ENCODE measurements around the gene GNGT1. TPM values are rescaled to one million over a fixed set of nuclear protein-coding genes. Genes with fewer than 3 reads are reported as not detected.
A peak's percentile ranks its signal among the peaks of the same experiment; 100 is the strongest.
"Not testable (repeated sequence)": the region's sequence is repeated elsewhere in the genome, so short reads cannot be mapped to it uniquely, and the experiment has no call there.

Gene GNGT1
- total RNA-seq, 2 experiments from 2014 or later: not detected

- Mint-ChIP-seq H3K4me3 (peak overlapping the region; percentile 69), H3K27me3 (peaks cover 52% of the 10 kb centered on the region), H3K27ac (no peak overlapping the region), H3K9me3 (no peaks in the 10 kb centered on the region), H3K4me1 (peaks cover 5% of the 10 kb centered on the region), H3K36me3 (no peaks in the 10 kb centered on the region)
- ATAC-seq (ENCODE audit: low read depth) (peak; percentile 33), DNase-seq (peak; percentile 29)
- POLR2A ChIA-PET: no interaction called here
Observed at GRCh38 chr7:93890041-93890463, 16.3 kb upstream of the GNGT1 start.

GRCh38 chr7:93890464-93891068, 15.8 kb upstream of the GNGT1 start, which contains the start of gene TFPI2:
TSS of gene TFPI2 (minus strand) at chr7:93890753. CDS start at chr7:93890678, 75 bp downstream.
- H3K36me3 Mint-ChIP-seq: no peaks in the 10 kb centered on the region
- DNase-seq: peak; percentile 34
- H3K27me3 Mint-ChIP-seq: peaks cover 53% of the 10 kb centered on the region
- no peak within 1 kb of the TSS for H3K27ac Mint-ChIP-seq
- peak within 1 kb of the TSS; percentile 69 for H3K4me3 Mint-ChIP-seq
- H3K9me3 Mint-ChIP-seq: no peaks in the 10 kb centered on the region
- ATAC-seq (ENCODE audit: low read depth): peak; percentile 30
- POLR2A ChIA-PET: no interaction called here
- peaks cover 5% of the 10 kb centered on the region for H3K4me1 Mint-ChIP-seq

DNA sequence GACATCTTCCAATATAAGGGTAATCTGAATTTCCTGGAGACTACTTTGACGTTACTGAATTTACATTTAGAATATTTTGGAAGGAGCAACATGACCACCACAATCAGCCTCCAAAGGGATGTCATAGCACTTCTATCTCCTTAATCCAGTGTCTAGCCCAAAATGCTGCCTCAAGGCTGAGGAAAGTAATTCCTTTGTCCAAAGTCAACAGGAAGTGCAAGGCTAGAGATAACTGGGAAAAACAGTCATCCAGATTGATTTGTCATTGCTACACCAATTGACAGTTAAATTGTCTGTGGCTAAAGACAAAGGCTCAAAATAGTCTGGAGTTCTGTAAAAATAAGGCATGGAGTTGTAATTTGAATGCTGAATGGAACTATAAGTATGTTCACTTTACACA, 11.9 kb upstream of the GNGT1 start:
- Mint-ChIP-seq H3K4me1 (peaks cover 5% of the 10 kb centered on the region), H3K27ac (no peak overlapping the region), H3K27me3 (peaks cover 42% of the 10 kb centered on the region), H3K36me3 (no peaks in the 10 kb centered on the region), H3K9me3 (no peaks in the 10 kb centered on the region), H3K4me3 (no peak overlapping the region)
- POLR2A ChIA-PET: no interaction called here
- no peak for DNase-seq
- no peak for ATAC-seq (ENCODE audit: low read depth)

- no peak for ATAC-seq (ENCODE audit: low read depth)
- DNase-seq: no peak
- H3K27me3 Mint-ChIP-seq: peaks cover 39% of the 10 kb centered on the region
- H3K4me3 Mint-ChIP-seq: no peak overlapping the region
- POLR2A ChIA-PET: no interaction called here
- H3K27ac Mint-ChIP-seq: no peak overlapping the region
- H3K36me3 Mint-ChIP-seq: no peaks in the 10 kb centered on the region
- H3K9me3 Mint-ChIP-seq: no peaks in the 10 kb centered on the region
- H3K4me1 Mint-ChIP-seq: peaks cover 3% of the 10 kb centered on the region
Observed at GRCh38 chr7:93894966-93895640, 11.3 kb upstream of the GNGT1 start.

DNA sequence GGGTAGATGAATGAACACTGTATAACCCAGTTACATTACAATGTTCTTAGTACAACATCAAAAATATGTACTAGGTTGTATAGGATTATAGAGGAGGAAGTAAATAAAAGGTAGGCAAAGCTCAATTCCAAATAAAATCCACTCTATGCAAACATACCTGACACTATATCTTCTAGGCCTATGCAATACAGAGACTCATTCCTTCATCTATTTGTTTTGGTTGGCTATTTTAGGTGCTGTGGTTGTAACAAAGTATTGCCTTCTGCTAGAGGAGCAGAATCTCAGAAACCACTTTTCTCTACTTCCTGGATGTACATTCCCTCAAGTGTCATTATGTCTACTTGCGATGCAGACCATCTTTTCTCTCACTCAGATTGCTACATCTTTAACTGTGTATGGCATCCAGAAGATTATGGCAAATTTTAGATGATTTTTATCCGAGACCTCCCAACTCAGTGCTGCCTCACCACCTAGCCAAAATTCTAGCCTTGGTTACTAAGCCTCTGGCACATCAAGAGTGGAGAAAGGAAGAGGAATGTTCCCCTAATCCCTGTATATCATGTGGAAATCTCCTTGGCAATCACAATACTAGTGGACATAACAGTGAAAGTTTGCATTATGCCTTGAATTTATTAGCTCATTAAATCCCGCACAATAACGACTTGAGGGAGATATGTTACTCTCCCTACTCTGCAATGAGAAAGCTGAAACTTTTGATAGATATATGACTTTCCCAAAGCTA, 10.3 kb upstream of the GNGT1 start:
- H3K9me3 Mint-ChIP-seq: no peaks in the 10 kb centered on the region
- no peak overlapping the region for H3K4me3 Mint-ChIP-seq
- ATAC-seq (ENCODE audit: low read depth) (no peak), DNase-seq (no peak)
- H3K4me1 Mint-ChIP-seq: no peaks in the 10 kb centered on the region
- no peaks in the 10 kb centered on the region for H3K36me3 Mint-ChIP-seq
- POLR2A ChIA-PET: no interaction called here
- H3K27me3 Mint-ChIP-seq: peaks cover 35% of the 10 kb centered on the region
- no peak overlapping the region for H3K27ac Mint-ChIP-seq

DNA sequence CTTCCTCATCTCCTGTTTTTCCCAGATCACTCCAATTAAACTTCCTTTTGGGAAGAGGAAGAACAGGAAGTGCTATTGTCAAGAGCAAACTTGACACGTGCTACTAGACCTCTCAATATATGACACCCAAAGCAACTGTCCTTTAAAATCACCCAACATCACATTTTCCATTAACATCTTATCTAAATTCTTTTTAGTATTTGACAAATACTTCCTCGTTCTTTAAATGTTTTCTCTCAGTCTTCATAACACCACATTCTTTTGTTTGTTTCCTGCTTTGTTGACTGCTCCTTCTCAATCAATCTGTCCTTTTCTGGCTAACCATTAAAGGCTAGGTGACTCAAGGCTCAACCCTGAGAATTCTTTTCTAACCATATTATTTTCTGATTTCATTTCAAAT, 8.7 kb upstream of the GNGT1 start:
- H3K4me1 Mint-ChIP-seq: no peaks in the 10 kb centered on the region
- POLR2A ChIA-PET: no interaction called here
- DNase-seq (no peak), ATAC-seq (ENCODE audit: low read depth) (no peak)
- no peaks in the 10 kb centered on the region for H3K9me3 Mint-ChIP-seq
- no peak overlapping the region for H3K27ac Mint-ChIP-seq
- H3K27me3 Mint-ChIP-seq: peaks cover 19% of the 10 kb centered on the region
- no peaks in the 10 kb centered on the region for H3K36me3 Mint-ChIP-seq
- no peak overlapping the region for H3K4me3 Mint-ChIP-seq

DNA sequence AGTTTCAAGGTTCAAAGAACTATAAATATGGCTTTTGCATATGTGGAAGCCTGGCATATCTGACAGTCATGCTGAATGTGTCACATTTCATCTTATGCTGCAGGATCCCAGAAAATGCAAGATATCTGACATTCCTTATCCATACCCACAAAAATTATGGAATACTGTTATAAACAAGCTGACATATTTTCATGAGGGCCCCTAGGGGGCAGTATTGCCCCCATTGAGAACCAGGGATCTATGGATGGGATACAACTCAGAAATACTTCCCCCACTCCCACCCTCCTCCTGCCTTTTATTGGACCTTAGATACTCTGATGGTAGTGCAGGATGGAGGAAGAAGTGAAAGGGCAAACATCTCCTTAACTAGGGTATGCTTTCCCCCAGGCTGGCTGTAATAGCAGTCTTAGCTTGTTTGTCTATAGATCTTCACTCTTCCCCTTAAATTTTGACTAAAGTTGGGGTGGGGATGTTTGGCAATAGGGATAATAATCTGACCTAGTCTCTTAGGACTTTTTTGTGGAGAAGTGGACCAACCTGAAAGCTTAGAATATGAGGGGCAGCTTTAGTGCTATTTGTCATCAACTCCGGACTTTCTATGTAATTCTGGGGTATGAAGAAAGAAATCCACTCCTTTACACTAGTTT, 3.5 kb upstream of the GNGT1 start:
- H3K4me1 Mint-ChIP-seq: no peaks in the 10 kb centered on the region
- DNase-seq (no peak), ATAC-seq (ENCODE audit: low read depth) (no peak)
- H3K4me3 Mint-ChIP-seq: no peak overlapping the region
- no peak overlapping the region for H3K27ac Mint-ChIP-seq
- H3K36me3 Mint-ChIP-seq: no peaks in the 10 kb centered on the region
- H3K27me3 Mint-ChIP-seq: peaks cover 18% of the 10 kb centered on the region
- POLR2A ChIA-PET: no interaction called here
- H3K9me3 Mint-ChIP-seq: no peaks in the 10 kb centered on the region

DNA sequence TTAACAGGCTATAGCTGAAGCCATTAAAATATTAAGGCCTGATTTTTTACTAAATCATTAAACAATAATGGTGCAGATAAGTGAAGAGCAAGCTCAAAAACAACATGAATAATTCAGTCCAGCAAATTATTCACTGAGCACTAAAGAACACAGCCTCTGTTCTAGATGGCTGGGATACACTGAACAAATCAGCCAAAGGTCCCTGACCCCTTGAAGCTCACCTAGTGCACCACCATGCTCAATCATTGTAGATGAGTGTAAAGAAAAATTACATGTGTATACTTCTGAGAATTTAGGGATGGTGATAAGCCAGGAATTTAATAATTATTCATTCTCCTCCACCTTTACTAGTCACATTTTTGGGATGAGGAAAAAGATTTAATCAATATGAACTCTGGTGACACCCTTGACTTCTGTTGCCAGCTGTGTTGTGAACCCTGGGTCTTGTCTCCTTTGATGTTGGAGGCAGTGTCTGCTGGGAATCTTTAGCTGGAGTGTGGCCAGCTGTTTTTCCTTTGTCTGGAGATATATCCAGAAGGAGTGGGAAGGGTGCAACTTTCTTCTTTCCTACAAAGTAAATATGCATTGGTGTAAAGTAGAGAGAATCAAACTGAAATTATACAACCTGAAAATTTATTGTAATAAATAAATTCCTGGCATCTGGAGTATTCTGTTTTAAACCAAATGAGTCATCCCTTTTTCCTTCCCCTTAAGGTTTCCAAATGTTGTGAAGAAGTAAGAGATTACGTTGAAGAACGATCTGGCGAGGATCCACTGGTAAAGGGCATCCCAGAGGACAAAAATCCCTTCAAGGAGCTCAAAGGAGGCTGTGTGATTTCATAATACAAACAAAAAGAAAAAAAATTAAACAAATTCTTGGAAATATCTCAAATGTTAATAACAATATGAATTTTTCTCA, 4.0 kb downstream of the GNGT1 start:
- Mint-ChIP-seq H3K27ac (no peak overlapping the region), H3K27me3 (peaks cover 10% of the 10 kb centered on the region), H3K4me3 (no peak overlapping the region), H3K36me3 (no peaks in the 10 kb centered on the region), H3K9me3 (peaks cover 1% of the 10 kb centered on the region), H3K4me1 (peaks cover 3% of the 10 kb centered on the region)
- DNase-seq (no peak), ATAC-seq (ENCODE audit: low read depth) (no peak)
- POLR2A ChIA-PET: no interaction called here

DNA sequence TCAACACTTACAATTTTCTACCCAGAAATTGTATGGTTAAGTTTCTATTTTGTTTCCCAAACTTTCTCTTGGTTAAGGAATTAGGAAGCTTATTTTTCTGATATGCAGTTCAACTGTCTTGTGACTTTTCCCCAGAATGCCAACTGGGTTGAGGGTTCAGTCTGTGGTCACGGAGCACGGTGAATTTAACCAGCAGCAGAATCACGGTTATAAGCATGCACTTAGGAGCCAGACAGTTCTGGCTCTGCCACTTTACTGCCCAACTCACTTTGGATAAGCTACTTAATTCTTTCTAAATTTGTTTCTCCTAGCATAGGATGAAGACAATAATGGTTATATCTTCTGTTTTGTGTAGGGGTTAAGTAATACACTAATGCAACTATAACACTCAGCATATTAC, 4.9 kb downstream of the GNGT1 start:
- DNase-seq; H3K4me3 Mint-ChIP-seq; H3K36me3 Mint-ChIP-seq; H3K27ac Mint-ChIP-seq; ATAC-seq (ENCODE audit: low read depth); H3K4me1 Mint-ChIP-seq; POLR2A ChIA-PET; H3K9me3 Mint-ChIP-seq: not testable (repeated sequence)
- H3K27me3 Mint-ChIP-seq: peaks cover 12% of the 10 kb centered on the region

DNA sequence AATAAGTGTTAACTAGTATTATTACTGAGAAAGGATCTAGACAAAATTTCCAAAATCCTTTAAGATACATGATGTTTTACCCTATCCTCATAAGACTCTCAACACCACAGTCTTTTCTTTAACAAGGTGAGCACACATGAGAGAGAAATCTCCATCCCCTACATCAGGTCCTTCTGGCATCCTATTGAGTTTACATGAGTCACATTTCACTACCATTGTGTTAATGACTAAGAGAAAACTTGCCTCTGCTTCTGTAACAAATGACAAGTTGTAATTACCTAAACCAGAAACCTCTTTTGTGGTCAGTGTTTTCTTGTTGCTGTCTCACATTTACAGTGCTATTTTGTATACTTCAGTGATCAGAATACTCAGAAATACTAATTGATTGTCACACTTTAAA, 5.3 kb downstream of the GNGT1 start:
- H3K36me3 Mint-ChIP-seq; H3K4me3 Mint-ChIP-seq; H3K27ac Mint-ChIP-seq; H3K4me1 Mint-ChIP-seq; H3K9me3 Mint-ChIP-seq; POLR2A ChIA-PET; DNase-seq; ATAC-seq (ENCODE audit: low read depth): not testable (repeated sequence)
- peaks cover 14% of the 10 kb centered on the region for H3K27me3 Mint-ChIP-seq

- no peaks in the 10 kb centered on the region for H3K36me3 Mint-ChIP-seq
- peaks cover 3% of the 10 kb centered on the region for H3K4me1 Mint-ChIP-seq
- H3K4me3 Mint-ChIP-seq: no peak overlapping the region
- DNase-seq: no peak
- H3K27ac Mint-ChIP-seq: no peak overlapping the region
- POLR2A ChIA-PET: no interaction called here
- no peak for ATAC-seq (ENCODE audit: low read depth)
- peaks cover 19% of the 10 kb centered on the region for H3K27me3 Mint-ChIP-seq
- peaks cover 1% of the 10 kb centered on the region for H3K9me3 Mint-ChIP-seq
Observed at GRCh38 chr7:93913197-93913596, 6.8 kb downstream of the GNGT1 start.

GRCh38 chr7:93914581-93915066, 8.3 kb downstream of the GNGT1 start:
- Mint-ChIP-seq H3K4me1 (peaks cover 3% of the 10 kb centered on the region), H3K9me3 (peaks cover 1% of the 10 kb centered on the region), H3K36me3 (no peaks in the 10 kb centered on the region), H3K4me3 (no peak overlapping the region), H3K27ac (no peak overlapping the region), H3K27me3 (peaks cover 19% of the 10 kb centered on the region)
- ATAC-seq (ENCODE audit: low read depth): no peak
- DNase-seq: no peak
- POLR2A ChIA-PET: no interaction called here
